HG03439 (cell line): ENCODE measurements around the gene CSTPP1.

Source experiments
- ATAC-seq: cut with Tn5 transposase; IDR thresholded peaks from one replicate; pipeline ENCODE4 v1.9.1; 2021; ENCODE audit warnings: mild to moderate bottlenecking, moderate library complexity; ENCODE audit not compliant: unreplicated experiment

Gene CSTPP1

DNA sequence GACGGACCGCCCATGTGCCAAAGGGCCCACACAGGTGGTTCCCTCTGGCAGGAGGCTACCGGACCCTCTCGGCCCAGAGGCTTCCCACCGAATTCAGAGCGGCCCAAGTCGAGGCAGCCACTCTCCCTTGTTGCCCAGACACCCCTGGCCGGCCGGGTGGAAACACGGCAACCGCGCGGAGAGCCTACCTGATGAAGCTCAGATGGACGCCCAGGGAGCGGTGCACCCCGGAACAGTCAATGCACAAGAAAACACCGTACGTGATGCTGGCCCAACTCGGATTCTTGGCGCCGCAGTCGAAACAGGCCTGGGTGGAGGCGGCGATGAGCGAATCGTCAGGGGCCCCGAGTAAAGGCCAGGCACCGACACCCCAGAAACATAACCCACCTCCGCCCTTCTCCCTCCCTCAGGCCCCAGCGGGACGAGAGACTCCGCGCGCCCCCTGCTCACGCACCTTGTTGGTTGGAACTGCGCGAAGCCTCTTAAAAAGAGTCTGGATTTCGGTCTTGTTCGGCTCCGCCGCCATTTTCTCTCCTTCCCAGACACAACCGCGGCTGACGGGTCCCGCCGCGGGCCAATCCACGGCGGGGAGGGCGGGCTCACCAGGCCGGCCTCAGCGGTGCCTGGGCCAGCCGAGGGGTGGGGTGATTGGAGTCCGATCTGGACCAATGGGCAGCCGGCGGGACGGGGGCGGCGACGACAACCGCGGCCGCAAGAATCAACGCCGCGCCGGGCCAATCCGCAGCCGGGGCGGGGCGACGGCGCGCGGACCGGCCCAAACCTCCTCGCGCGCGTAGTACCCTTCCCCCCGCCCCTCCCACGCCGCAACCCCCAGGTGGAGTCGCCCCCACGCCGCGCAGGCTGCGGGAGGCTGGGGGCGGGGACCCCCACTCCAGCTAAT is 240.0 kb downstream of the CSTPP1 start, which contains the start of gene ARFGAP2:
ARFGAP2 (minus strand) TSS at position 552 of the 901 bp plus-strand sequence; CDS start at position 526, 26 bp downstream.
- peak; percentile 87 for ATAC-seq

DNA sequence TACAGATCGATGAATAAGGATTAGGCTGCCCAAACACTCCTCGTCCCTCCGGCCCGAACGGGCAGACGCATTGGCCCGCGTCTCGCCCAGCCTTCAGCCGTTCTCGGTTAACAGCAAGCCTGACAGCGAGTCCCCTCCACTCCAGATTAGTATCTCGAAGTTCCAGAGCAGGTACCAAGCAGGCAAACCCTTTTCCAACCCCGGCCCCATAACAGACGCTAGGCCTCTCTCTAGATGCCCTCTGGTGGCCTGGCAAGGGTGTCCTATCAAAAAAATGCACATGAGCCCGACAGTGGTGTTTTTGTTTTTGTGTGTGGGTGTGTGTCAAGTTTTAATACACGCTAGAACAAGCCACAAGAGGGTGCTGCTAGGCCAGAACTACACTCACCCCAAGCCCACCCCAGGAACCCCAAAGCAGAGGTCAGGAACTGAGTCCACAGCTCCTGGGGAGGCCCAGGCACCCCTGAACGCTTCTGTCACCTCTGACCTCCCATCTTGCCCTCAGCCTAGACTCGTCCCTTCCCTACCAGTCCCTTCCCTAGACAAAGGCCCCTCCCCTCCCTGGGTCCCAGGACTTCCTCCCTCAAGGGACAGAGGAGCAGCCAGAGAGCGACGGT is 240.8 kb downstream of the CSTPP1 start:
- ATAC-seq: peak; percentile 52

DNA sequence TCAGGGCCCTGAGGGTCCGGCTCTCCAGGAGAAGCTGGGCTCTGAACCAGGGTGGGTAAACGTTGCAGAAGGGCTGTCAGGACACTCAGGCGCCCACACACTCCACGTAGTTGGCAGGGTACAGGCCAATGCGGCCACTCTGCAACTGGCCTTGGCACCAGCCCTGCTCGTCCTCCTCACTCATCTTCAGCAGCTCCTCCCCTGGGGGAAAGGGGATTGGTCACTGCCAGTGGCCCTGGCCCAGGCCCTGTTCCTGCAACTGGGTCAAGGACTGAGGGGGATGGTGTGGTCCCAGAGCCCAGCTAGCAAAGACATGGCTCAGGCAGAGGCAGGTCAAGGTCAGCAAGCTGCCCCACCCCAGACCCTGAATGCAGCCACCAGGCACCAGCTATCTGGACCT is 241.3 kb downstream of the CSTPP1 start:
- ATAC-seq: no peak

DNA sequence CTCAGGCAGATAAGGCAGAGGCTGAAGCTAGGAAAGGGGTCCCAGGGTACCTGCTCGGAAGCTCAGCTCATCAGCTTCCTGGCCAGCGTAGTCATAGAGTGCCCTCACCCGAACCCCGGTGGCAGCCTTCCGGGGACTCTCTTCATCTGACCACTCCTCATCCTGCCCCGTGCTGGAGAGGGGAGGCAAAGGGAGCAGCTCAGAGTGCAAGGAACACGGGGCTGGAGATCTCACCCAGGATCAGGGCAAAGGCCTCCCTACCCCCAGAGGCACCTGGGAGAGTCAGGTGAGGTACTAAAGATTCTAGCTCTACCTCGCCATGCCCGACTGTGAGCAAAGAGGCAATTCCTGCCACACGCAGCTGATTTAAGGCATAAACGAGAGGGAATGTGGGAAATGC is 241.8 kb downstream of the CSTPP1 start:
- ATAC-seq: no peak

DNA sequence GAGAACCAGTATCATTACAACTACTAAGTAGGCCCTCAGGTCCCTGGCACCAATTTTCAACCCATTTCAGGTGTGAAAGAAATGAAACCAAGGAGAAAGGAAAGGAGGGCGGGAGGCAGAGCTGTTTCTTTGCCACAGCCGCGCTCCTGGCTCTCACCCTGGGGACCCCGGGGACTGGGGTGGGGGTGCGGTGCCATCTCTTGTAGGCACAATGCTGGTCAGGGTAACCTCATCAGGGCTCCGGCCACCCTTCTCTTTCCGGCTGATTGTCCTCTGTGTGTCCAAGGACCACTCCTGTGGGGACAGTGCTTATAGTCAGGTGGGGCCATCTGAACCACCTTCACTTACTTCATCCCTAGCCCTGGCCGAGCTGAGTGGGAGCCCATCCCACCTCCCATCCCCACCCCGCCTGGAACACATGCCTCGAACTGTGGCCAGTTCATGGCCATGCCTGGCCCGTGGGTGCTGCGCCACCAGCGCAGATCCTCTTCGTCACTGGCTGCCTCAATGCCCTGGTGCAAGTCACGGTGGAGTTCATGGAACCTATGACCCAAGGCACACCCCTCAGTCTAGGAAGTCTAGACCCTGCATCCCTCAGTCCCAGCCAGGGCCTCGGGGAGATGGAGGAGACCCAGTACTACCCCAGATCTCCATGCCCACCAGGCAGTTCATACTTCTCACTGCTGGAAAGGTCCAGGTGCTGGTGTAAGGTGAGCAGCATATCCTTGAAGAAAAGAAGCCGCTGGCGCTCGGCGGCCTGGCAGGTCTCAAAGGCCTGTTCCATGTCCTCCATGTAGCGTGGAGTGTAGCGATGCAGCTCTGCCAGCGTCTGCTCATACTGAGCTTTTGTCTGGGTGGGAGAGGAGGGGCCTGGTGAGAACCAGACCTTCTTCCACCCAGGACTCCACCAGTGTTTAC is 242.4 kb downstream of the CSTPP1 start:
- ATAC-seq: no peak

DNA sequence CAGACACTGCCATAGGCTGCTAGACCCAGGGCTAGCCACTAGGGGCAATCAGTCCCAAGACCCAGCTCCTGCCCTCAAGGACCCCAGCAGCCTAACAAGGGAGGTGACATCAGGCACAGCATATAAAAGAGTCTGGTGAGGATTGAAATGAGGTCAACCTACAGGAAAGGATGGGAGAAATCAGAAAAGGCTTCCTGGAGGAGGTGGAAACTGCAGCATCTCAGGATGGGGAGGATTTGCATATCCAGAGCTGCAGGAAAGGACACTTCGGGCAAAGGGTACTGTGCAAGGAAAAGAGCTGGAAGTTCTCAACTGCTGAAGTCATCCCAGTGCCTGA is 243.1 kb downstream of the CSTPP1 start:
- ATAC-seq: no peak

DNA sequence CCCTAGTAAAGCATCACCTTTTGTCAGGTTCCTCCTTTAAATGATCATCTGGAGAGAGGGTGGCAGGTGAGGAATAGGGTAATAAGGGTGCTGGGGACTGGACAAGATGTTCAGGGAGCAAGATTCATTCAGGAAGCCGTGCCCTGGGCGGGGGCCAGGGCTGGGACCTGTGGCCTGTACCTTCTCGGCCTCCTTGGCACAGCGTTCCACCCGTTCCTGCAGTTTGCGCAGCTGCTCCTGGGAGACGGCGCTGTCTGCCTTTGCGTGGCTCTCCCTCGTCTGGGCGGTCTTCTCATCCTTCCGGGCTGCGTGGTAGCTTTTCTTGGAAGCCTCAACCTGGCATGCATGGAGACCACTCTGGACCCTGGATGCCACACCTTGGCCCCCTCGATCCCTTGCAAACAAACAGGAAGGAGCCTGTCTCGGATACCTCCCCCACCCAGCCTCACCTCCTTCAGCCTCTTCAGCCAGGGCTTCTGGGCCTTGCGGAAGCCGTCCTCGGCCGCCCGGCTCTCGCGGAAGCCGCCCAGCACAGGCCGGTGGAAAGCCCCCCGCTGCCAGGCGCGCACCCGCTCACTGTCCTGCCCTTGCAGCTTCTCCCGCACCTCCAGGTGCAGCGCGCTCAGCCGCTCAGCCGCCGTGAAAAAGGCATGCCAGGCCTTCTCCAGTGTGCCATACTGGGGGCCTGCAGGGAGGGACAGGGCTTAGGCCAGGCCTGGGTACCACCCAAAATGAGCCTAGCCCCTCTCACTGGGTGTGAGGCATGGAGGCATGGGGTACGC is 243.6 kb downstream of the CSTPP1 start:
- ATAC-seq: no peak

DNA sequence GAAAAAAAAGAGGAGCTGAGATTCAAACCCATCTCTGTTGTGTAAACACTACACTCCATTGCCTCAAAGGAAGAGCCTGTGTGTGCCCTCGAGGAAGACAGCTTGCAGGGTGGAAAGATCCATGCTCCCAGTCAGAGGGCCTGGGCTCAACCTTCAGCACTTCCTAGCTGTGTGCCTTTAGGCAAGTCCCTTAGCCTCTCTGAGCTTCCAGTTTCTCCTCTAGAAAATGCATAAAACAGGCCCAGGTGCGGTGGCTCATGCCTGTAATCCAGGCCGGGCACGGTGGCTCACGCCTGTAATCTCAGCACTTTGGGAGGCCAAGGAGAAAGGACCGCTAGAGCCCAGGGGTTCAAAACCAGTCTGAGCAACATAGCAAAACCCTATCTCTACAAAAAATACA is 244.7 kb downstream of the CSTPP1 start:
- ATAC-seq: no peak

DNA sequence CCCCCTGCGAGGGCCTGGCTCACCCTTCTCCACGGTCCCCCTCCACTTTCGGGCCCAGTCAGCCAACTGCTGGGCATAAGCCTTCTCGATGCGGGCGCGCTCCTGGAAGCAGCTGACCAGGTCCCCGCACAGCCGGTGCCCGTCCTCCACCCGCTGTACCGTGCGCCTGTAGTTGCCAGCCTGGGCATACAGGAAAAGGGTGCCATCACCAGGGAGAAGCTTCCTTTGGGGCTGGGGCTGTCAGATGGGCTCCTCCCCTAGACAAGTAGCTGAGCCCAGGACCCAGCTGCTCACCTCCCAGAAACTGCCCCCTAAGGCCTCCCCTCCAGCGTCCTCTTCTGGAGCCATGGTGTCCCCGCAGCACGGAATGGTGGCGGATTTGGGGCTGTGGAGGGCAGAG is 245.8 kb downstream of the CSTPP1 start:
- no peak for ATAC-seq

DNA sequence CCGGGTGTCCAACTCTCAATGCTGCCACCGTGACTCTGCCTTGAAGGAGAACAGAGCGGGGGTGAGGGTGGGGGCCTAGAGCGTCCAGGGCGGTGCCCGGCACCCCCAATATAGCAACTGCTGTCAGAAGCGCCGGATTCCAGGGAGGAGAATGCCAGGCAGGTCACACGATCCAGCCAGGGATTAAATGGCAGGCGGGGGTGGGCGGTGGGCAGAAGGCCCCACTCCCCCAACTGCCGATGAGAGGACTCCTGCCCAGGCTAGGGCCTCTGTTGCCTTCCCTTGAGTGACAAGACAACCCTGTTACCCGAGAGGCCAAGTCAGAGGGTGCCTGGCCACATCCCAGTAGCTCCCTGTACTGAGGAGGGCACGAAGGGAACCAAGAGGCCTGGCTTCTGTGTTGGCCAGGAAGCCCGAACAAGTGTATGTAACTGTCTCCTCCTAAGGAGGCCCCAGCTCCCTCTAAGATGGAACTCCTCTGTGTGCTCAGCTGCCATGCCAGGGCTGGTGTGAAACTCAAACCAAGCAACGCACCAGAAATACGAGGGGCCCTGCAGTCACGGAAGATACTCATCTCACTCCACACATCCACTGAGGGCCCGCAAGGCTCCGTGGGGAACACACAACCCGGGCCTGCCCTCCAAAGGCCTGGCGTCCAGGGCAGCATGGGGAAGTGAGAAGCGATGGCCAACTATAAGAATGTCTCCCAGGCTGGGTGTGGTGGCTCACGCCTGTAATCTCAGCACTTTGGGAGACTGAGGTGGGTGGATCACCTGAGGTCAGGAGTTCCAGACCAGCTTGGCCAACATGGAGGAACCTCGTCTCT is 246.7 kb downstream of the CSTPP1 start:
- no peak for ATAC-seq

DNA sequence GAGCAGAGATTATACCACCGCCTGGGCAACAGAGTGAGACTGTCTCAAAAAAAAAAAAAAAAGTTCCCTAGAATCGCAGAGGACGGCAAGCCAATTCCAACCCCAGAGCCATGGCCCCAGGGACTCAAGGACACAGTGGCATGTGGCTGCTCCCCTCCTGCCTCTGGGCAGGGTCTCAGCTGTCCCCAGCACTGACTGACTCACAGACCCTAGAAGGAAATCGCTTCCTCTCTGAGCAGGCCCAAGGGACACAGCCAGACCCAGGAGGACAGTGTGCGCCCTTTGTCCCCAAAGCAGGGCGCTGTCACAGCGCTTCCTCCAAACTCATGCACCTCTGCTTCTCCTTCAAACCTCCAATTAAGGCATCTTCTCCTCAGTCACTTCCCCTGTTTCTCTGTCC is 247.4 kb downstream of the CSTPP1 start:
- ATAC-seq: no peak

DNA sequence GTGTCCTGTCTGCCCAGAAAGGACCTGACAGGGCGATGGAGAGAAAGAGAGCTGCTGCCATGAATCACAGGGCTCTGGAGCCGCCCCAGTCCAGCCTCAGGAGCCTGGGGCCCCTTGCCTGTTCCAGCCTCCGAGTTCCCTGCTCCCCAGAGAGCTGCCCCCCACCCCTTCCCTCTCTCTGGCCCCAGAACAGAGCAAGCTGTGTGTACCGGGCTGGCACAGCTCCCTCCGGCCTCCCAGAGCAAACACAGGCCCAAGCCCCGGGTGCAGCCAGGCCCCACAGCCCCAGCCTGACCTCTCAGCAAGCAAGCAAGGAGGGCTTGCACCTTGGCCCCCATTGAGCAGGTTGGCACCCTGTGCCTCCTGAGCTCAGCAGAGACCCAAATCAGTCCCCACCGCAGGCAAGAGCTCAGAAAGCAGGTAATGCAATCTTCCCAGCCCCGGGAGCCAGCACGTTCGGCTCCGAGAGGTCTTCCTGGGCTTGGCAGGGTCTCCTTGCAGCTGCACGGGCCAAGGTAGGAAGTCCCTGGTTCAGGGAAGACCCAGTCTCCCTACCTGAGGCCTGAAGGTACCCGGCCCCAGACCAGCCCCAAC is 248.2 kb downstream of the CSTPP1 start:
- no peak for ATAC-seq

DNA sequence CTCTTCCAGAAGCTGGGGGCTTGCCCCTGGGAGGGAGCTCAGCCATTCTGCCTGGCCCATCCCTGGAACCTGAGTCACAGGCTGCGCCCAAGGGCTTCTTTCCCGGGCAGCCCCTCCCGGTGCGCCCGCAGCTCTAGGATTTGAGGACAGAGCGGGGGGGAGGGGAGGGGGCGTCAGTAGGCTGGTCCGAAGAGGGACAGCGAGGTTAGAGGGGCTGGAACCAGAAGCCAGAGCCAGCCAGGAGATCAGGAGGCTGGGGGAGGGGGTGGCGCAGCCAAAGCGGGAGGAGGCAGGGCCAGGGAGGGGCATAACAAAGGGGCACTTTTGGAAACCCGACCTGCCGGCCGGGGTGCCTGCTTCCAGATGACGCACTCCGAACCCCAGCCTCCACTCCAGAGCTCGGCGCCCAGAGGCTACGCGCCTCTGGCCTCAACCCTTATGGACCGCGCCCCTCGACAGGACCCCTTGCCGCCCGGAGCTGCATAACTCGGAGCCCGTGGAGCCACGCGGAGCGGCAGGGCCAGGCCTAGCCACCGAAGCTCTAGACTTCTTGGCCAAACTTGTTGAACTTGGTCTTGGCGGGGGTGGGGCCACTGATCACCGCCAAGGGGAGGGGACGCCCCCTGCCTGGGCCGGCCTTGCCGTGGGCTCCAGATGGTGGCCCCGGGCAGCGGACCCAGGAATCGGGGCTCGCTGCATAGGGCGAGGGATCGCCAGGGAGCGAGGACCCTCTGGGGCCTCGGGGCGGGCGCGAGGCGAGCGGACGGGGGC is 248.9 kb downstream of the CSTPP1 start:
- ATAC-seq: no peak

DNA sequence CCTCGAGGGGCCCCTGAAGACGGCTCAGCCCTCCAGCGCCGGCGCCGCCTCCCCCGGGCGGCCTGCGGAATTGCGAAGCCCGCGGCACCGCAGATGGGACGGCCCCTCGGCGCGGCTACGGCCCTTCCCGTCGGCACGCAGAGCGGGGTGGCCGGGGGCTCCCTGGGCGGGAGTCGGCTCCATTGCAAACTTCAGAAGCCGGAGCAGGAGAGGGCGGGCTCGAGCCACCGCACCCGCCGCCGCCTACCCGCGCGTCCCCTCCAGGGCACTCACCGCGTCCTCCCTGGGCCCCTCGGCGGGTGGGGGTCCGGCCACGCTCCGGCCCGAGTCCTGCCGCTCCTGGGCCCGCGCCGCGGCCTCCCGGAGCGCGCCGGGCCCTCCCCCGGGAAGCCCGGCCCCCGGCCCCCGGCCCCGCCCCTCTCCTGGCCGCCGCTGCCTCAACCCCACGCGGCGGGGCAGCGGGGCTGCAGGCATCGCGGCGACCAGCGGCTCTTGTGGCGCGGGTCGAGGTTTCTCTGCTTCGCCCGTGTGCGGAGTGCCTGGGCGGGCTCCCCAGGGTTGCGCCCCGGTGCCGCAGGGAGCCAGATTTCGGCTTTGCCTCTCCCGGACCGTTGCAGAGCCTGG is 249.6 kb downstream of the CSTPP1 start, which contains the start of gene PACSIN3:
PACSIN3 (minus strand) TSS at position 359 of the 624 bp plus-strand sequence. CDS start 3,707 bp downstream, outside the sequence.
- ATAC-seq: peak; percentile 60

DNA sequence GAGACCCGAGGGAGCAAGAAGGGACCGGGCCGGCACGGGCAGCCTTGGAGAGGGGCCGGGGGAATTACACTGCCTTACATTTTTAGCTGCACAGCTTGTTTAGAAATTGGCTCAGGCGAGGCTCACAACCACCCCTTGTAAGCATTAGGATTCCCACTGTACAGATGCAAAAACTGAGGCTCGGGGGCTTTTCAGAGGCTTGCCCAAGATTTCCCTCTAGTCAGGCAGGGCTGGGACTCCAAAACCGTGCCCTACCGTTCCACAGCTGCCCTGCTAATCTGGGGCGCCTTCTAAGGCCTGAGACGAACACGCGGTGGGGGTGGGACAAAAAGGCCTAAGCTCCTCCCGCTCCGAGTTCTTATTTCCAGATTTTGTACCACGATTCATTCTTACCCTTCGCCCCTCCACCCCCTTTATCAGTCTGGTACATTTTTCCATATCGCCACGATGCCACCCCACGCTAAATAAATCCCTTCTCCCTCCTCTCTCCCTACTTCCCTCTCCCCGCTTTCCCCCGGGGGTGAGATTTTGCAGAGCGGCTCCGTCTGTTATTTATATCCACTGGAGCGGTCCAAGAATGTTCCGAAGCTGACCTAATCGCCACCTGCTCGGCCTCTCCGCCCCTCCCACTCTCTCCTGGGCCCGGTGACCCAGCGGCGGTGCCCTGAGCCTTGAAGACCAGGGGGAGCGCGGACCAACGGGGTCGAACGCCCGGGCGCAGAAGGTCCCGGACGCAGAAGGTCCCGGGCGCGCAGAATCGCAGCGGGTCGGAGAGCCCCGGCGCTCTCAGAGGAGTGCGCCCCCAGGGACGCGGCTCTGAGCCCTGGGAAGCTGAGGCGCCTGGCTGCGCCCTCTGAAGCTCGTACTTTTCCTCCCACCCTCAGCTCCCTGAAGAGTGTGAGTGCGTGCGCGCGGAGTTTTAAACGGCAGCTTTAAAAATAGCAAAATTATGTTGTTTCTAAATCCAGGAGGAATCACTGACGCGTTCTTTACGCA is 250.4 kb downstream of the CSTPP1 start:
- ATAC-seq: no peak

DNA sequence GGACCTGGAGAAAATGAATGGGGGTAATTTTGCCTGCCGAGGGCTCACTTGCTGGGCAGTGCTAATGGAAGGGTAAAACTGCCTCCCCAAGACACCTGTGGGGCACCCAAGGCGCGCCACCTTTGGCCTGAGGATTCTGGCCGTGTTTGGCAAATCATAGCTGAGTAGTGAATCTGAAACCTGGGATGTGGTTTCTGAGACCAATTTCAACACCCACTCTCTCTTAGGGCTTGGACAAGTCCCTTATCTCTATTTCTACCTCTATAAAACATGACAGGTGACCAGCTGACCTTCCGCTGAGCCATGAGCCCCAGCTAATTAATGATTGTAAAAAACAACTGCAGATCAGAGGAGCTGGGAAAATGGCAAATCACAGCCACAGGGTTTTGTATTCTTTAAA is 251.2 kb downstream of the CSTPP1 start:
- ATAC-seq: no peak

DNA sequence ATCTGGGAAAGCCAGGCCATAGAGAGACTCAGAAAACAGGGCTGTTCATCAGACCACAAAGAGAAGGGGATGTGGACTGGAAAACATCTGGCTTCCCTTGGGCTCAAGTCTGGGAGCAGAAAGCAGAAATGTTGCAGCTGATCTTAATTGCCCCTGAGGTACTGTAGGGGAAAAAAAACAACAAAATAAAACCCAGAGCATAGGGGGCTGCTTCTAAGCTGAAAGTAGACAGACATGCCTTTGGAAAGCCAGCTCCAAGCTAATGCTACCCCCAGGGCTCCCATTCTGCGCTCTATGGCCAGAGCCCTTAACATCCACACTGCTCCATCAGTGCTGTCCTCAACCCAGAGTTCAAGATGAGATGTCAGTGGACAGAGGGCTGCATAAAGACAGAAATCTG is 251.7 kb downstream of the CSTPP1 start:
- no peak for ATAC-seq
